ENCODE data around the gene OXER1.

- no peak for TF ChIP-seq POLR2A (IDR thresholded peaks at IDR 0.05)
- TF ChIP-seq CTCF (IDR thresholded peaks at IDR 0.05), result no peak
Measured at GRCh38 chr2:42712934-42713333, 51.0 kb downstream of the OXER1 start.
